ENCODE measurements around the gene SLC25A41. TPM values are rescaled to one million over a fixed set of nuclear protein-coding genes. Genes with fewer than 3 reads are reported as not detected.

SLC25A41 gene
- total RNA-seq (2014; rRNA removed; shearing (Covaris generic)): 0.18 TPM in 1 of 2 replicates, not detected in the other
- polyA plus RNA-seq (2015; cell fraction: cytosol; rRNA removed): 0.20 TPM in 1 of 2 replicates, not detected in the other
- not detected in 2 replicates for polyA plus RNA-seq (2015; cell fraction: nucleus; rRNA removed)

DNA sequence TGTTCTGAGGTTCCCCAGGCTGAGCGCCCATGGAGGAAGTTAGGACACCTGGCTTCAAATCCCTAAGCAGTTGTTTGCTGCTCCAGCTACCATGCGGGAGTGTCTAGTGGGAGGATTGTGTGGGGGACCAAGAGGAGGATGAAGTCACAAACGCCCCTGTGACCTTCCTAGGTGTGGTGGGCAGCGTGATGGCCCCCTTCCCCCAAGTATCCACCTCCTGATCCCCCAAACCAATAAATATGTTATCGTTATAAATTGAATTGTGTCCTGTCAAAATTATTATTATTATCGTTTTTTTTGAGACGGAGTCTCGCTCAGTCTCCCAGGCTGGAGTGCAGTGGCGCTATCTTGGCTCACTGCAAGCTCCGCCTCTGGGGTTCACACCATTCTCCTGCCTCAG lies at the start of gene SLC25A41:
SLC25A41 (minus strand) TSS at position 101 of the 400 bp plus-strand sequence; CDS start at position 31, 70 bp downstream.
- DNase-seq (ENCODE audit: low read depth): no peak

DNA sequence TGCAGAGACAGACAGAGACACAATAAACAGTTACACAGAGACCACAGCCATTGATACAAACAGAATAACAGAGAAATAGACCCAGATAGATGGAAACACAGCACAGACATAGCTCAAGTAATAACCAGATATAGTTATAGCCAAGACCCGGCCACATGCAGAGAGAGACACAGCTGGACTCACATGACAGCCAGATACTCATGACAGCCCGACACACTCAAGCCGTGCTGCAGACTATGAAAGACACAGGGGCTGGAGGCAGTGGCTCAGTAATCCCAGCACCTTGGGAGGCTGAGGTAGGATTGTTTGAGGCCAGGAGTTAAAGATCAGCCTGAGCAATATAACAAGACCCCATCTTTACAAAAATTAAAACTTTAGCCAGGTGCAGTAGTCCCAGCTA lies 49.7 kb upstream of the SLC25A41 start:
- no peak for DNase-seq (ENCODE audit: low read depth)

DNA sequence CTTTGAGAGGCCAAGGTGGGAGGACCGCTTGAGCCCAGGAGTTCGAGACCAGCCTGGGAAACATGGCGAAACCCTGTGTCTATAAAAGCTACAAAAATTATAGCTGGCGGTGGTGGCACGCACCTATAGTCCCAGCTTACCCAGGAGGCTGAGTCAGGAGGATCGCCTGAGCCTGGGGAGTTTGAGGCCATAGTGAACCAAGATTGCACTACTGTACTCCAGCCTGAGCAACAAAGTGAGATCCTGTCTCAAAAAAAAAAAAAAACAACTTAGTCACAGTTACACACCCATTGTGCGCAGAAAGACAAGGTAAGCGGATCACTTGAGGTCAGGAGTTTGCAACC lies 48.8 kb upstream of the SLC25A41 start:
- no peak for DNase-seq (ENCODE audit: low read depth)

DNA sequence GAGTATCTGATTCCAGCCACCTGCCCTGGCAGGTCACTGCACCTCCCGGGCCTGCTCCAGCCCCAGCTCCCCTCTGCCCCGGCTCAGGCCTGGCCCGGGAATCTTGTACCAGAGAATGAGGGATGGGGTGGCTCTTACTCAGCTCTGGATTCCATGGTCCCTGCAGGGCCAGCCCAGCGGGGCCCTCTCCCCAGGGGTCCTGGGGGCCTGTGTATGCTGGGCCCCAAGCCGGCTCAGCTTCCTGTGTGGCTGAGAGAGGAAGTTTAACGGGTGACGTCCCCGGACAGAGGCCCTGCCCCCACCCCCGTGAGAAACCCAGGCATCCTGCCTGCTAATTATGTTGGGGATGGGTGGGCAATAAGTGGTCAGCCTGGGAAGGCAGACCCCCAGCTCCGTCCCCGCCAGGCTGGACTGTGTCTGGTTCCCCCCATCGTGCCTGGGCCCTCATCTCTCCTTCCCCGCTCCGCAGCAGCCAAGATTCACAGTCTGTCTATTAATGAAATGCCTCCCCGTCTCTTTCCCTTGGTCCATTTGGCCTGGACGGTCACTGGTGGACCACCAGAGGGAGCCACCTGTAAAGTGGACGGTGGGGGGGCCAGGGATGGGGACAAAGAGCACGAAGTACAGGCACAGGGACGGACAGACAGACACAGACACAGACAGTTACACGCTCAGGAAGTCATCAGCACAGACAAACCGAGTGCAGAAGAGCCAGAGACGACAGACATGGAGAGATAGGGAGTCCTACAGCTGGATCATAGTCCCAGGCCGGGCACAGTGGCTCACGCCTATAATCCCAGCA lies 48.2 kb upstream of the SLC25A41 start, which contains the start of gene DENND1C:
DENND1C (minus strand) TSS at position 247 of the 802 bp plus-strand sequence; CDS start at position 155, 92 bp downstream.
- DNase-seq (ENCODE audit: low read depth): no peak

DNA sequence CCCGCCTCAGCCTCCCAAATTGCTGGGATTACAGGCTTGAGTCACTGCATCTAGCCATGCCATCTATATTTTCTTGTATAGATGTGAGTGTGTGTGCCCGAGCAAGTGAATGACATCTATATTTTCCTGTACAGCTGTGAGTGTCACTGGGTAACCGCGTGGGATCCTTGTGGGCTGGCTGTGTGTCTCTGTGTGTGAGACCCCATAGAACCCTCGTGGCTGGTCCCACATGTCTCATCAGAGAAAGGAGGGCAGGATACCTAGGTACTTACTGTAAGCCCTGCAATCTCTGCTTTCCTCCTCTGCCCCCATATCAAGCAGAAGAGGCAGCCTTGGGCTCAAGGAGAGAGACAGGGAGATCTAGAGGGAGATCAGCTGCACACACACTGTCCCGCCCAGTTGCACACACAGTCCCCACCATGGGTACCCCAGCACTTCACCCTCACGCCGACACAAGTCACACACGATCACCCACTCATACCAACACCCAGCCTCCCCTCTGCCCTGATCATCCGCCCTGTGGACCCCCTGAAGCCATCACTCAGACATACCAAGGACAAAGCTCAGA lies 47.4 kb upstream of the SLC25A41 start:
- DNase-seq (ENCODE audit: low read depth): no peak

DNA sequence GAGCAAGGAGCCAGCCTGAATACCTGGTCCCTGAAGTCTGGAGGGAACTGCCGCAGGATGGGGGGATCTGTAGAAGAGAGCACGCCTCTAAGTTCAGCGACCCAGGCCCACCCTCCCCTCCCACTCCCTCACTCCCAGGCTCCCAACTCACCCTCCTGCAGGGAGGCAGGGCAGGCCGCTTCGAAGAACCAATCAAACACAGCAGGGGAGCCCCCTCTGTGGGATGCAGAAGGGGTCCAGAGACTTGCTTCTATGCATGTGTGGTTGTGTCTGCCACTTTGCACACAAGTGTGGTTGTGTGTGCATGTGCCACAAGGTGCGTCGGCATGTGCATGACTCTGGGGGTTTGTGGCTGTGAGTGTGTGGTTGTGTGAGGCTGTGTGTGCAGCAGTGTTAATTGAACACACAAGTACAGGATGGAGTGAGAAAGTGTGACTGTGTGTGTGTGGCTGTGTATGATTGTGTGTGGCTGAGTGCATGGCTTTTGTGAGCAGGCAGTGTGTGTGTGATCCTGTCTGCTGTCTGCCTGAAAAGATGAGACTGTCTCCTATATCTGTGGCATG lies 46.4 kb upstream of the SLC25A41 start:
- no peak for DNase-seq (ENCODE audit: low read depth)

DNA sequence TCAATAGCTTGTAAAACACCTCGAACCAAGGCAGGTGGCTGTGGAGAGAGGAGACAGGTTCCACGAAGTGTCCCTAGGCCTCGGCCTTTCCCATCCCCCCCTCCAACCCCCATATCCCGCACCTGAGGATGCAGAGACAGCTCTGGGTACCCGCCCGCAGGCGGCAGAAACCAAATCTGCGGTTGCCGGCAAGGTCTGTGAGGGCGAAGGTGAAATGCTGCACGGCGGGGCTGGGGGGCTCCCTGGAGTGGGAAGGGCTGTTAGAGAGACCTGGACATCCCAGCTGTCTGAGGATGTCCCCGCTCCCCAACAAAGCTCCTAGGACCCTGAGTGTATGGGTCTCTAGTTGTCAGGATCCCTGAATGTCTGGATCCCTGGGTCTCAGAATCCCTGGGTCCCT lies 45.3 kb upstream of the SLC25A41 start:
- DNase-seq (ENCODE audit: low read depth): no peak

DNA sequence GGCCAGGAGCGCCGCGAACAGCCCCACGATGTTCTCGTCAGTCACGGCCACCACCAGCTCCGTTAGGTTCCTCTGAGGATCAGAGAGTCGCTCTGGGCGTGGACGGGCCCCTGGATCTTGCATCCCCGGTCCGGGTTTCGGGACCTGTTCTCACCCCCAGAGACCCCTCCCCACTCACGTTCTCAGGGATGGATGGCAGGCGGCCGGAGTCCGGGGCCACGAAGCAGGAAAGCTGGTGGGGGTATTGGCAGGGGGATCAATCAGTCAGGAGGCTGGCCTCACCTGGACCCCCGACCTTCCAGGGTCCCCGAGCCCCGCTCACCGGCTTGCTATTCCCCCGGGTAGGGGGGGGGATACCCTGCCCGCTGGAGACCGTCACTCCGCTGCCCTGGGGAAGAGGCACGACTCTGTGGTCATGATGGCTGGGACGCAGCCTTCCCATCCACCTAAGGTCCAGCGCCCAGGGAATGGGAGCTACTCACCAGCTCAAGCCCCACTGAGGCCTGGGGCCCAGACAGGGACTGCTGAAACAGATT lies 43.4 kb upstream of the SLC25A41 start:
- no peak for DNase-seq (ENCODE audit: low read depth)

DNA sequence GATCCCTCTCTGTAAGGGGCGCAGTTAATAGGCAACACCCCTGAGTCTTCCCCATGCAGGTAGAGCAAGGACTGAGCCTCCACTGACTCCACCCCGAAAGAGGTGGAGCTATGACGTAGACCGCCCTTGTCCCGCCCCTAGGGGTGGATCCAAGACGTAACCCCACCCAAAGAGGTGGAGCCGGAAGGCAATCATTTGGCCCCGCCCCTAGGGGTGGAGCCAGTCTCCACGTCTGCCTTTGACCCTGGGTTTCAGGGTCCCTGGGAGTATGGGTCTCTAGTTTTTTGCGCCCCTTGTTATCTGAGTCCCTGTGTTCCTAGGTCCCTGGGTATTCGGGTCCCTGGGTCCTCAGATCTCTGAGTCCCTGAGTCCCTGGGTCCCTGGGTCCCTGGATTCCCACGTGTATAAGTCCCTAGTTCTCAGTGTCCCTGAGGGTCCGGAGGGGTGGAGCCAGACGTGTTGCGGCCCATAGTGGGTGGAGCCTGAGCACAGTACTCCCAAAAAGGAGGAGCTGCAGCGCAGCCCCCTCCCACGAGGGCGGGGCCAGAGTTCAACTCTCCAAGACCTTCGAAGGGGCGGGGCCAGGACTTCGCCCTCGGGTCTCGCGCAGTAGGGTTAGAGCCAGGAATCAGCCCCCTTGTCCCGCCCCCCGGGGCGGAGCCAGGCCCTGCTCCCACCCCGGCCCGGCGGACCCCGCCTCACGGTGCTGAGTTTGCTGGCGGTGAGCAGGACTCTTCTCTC lies 42.8 kb upstream of the SLC25A41 start:
- no peak for DNase-seq (ENCODE audit: low read depth)

DNA sequence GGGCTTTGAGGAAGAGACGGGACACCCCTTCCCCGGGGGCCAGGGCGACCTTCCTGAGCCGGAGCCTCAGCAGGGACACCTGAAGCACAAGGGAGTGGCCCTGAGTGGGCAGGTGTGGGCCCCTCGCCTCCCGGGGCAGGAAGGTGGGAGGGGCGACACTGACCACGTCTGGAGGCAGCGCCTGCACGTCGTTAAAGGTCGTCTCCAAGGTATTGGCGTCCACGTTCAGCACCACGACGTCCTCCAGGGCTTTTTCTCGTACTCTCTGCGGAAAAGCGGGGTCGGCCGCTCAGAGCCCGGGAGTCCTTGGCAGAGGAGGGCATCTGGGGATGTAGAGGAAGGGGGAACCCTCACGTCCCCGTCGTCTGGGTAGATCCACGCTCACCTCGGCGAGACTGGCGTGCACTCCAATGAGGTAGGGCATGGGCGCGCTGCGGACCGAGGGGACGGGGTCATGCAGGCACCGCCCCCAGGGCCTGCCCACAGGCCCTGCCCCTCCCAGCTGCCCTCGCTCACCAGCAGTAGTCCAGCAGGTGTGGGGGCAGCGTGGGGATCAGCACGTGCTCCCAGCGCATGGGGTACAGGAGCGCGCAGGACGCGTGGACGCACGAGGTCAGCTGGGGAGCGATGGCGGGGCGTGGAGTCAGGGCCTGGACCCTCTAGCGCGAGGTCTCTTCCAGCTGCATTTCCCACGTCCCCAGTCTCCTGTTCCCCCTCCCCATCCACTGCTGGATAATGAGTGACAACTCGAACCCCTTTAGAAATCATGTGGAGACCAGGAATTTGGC lies 42.0 kb upstream of the SLC25A41 start:
- no peak for DNase-seq (ENCODE audit: low read depth)

DNA sequence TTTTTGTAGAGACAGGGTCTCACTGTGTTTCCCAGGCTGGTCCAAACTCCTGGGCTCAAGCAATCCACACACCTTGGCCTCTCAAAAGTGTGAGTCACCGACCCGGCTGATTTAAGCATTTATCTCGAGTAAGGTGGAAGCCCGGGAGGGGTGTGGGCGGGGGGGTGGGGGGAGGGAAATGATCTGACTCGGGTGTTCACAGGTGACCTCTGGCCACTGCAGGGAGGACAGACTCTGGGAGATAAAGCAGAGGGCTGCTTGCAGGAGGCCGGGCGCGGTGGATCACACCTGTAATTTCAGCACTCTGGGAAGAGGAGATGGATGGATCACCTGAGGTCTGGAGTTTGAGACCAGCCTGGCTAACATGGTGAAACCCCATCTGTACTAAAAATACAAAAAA lies 40.1 kb upstream of the SLC25A41 start:
- no peak for DNase-seq (ENCODE audit: low read depth)

DNA sequence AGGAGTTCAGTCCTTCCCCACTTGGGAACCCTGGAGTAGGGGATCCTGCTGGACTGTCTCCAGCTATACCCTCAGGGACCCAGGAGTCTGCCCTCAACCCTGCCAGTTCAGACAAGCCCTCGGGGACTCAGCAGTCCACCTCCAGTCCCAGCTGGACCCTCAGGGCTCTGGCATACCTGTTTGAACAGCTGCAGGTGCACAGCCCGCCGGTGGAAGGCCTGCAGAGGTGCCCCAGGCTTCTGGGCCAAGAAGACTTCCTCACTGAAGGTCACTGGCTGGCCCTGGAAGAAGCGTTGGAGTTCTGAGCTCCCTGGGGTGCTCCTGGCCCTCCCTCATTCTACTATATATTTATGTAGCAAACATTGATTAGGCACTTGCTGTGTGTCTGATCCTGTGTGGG lies 39.1 kb upstream of the SLC25A41 start:
- DNase-seq (ENCODE audit: low read depth): no peak

DNA sequence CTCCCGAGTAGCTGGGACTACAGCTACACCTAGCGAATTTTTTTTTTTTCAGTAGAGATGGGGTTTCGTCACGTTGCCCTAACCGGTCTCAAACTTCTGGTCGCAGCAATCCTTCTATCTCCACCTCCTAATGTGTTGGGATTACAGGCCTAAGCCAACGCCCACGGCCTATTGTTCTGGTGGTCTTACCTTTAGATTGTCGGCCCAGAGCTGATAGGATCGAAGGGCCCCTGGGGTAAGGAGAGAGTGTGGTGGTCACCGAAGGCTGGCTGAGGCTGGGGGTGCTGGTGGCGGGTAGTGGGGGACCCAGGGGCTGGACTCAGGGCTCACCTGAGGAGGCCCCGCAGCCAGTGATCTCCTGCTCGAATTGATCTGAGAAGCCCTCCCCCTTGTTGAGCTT lies 37.5 kb upstream of the SLC25A41 start:
- no peak for DNase-seq (ENCODE audit: low read depth)

DNA sequence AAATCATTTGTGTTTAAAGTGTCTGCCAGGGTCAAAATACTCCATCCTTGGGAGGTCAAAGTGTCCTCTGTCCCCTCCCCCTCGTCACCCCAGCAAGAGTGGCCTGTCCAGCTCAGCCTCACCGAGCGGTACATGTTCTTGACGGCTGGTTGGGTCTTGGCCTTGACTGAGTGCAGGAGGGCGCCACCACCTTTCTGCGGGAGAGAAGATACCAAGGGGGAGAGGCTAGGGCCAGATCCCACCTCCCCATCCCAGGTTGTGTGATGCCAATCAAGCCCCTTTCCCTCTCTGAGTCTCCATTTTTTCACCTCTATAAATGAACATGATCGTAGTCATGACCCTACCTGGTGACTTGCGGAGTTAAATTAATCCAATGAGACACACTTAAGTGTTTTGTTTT lies 36.6 kb upstream of the SLC25A41 start:
- DNase-seq (ENCODE audit: low read depth): no peak

DNA sequence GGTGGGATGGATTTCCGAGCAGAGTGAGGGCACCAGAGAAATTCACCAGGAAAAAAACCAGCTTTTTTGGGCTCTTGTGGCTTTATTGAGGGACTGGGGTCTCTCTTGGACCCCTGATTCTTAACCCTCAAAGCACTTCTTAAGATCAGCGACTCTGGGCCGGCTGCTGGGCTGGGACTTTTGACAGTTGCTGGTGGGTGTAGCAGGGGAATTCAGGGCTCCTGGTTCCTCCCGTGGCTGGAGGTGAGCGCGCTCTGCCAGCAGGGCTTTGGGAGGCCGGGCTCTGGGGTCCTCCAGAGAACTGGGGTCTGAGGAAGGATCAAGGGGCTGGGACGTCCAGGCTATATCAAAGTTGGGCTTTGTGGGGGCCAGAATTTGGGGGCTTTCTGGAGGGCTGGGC lies 33.8 kb upstream of the SLC25A41 start:
- DNase-seq (ENCODE audit: low read depth): no peak

DNA sequence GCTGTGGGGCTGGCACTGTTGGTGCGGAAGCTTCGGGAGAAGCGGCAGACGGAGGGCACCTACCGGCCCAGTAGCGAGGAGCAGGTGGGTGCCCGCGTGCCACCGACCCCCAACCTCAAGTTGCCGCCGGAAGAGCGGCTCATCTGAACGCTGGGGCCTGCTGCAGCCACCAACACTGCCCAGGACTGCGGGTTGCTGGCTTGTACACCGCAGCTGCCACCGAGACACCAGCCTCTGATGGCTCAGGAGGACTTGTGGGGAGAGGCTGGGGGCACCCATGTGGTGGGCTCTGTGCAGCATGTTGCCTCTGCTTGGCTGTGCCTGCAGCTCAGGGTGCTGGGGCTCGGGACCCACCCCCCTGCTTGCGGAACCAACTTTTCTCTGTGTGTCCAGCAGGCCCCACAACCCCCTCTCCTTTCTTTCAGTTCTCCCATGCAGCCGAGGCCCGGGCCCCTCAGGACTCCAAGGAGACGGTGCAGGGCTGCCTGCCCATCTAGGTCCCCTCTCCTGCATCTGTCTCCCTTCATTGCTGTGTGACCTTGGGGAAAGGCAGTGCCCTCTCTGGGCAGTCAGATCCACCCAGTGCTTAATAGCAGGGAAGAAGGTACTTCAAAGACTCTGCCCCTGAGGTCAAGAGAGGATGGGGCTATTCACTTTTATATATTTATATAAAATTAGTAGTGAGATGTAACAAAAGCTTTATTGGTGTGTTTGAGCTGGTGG lies 33.1 kb upstream of the SLC25A41 start:
- no peak for DNase-seq (ENCODE audit: low read depth)

DNA sequence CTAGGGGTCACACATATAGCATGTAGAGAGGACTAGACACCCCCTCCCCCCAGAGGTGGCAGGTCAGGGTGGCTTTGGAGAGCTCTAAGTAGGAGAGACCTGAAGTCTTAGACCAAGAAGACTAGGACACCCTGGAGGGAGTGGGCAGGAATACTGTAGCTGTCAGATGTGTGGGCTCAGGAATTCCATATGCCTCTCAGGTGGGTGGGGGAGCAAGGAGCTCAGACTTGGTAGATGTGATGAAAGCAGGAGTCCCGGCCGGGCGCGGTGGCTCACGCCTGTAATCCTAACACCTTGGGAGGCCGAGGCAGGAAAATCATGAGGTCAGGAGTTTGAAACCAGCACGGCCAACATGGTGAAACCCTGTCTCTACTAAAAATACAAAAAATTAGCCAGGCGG lies 32.1 kb upstream of the SLC25A41 start:
- DNase-seq (ENCODE audit: low read depth): no peak

DNA sequence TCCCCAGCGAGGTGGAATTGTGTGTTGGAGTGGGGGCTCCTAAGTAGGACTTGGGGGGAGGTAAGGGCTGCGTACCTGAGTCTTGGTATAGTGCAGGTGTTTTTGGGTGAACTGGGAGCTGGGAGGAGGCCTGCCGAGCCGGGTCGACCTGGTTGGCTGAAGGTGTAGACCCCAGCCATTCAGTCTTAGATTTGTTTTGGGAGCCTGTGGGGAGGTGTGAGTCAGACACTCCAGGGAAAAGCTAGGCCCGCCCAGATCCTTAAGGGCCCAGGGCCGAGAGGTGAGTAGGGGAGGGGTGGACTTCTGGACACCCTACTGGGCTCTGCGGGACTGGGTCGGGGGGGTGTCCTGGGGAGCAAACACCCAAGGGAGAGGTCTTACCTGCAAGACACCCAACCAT lies 31.4 kb upstream of the SLC25A41 start:
- no peak for DNase-seq (ENCODE audit: low read depth)

DNA sequence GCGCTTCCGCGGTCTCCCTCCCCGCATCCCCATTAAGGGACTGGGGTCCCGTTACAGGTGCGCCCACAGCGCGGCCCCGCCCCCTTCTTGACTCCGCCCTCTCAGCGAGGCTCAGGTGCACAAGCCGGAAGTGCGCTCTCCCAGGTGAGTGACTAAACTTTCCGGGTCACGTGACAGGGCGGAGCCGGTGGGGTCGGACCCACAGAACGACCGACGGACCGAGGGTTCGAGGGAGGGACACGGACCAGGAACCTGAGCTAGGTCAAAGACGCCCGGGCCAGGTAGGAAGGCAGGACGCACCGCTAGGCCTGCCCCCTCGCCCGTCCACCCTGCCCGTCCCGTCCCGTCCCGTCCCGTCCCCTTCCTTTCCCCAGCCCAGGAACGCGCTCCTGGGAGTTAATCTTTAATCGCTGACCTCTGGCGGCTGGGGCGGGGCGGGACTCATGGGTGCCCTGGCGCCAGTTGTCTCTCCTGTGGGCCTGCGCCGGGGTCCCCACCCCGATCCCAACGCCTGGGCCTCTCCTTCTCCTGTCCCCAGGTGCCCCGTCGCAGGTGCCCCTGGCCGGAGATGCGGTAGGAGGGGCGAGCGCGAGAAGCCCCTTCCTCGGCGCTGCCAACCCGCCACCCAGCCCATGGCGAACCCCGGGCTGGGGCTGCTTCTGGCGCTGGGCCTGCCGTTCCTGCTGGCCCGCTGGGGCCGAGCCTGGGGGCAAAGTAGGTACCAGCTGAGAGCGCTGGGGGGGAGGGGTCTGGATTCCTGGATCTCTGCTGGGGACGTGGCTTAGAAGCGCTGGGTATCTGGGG lies 30.7 kb upstream of the SLC25A41 start, which contains the start of gene CRB3:
CRB3 (plus strand) TSS at position 202 of the 804 bp plus-strand sequence; CDS start at position 633, 431 bp downstream.
- no peak for DNase-seq (ENCODE audit: low read depth)

Measured in HT1080 (cell line).